ENCODE results near the gene COQ7.

Gene COQ7

DNA sequence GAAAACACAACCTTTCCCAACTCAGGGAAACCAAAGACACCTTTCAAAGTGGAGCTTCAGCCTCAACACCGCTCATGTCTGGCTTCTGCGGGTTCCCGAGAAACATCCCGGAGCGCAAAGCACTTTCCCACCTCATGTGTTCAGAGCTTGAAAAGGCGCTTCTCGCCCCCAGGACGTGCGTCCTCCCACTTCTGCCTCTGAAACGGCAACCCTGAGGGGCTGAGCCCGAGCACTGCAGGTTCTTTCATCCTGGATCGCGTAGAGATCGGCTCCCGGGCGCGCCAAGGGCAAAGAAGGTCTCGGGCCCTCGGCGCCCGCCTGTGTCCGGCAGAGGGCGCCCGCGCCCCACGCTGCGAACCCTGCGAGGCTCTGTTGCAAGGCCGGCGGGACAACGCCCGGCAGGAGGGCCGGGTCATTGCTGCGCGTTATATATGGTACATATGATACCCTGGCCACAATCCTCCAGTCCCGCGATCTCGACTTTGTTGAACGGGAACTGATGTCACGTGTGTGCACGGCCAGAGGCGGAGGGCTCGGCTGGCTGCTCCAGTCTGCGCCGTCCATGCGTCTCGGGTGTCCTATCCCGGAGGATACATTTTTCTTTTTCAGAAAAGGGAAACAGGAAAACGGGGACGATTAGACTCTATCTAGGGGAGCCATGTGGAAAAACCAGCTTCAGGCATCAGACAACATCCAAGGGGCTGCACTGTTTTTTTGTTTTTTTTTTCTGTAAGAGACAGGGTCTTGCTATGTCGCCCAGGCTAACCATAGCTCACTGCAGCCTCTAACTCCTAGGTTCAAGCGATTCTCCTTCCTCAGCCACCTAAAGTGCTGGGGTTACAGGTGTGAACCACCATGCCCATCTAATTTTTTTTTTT, 19.1 kb downstream of the COQ7 start:
- peak; percentile 72 for DNase-seq

- DNase-seq, result no peak
Observed at GRCh38 chr16:19088341-19088916, 21.0 kb downstream of the COQ7 start.

DNA sequence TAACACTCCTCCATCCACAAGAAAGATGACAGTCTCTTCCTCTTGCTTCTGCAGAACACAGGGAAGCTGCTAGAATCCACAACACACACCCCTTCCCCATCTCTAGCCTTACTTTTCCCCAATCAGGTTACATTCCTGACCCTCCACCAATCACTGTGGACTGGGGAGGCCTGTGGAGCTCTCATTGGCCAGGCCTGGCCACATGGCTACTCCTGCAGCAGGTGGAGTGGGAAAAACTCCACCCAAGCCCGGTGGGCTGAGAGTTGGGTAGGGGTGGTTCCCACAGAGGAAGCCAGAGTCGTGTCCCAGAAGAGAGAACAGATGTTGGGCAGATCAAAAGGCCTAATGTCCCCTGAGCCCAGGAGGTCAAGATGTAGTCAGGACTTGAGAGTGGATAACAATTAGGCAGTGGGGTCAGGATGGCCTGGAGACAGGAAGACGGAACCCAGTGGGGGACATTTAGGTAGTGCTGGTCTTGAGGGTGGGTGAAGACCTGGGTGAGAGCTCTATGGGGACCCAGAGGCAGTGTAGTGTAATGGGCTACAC, 22.1 kb downstream of the COQ7 start:
- no peak for DNase-seq

DNA sequence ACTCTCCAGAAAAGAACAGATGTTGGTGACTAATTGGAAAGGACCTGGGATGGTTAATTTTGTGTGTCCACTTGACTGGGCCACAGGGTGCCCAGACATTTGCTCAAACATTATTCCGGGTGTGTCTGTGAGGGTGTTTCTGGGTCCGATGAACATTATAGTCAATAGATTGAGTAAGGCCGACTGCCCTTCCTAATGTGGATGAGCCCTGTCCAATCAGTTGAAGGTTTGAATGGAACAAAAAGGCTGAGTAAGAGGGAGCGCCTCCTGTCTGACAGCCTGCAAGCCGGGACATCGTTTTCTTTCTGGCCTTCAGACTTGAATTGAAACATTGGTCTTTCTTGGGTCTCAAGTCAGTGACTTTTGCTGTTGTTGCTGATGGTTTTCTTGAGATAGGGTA, 23.5 kb downstream of the COQ7 start:
- no peak for DNase-seq

- DNase-seq, result no peak
Observed at GRCh38 chr16:19092653-19093410, 25.4 kb downstream of the COQ7 start.

- DNase-seq, result no peak
Observed at GRCh38 chr16:19093631-19094541, 26.5 kb downstream of the COQ7 start.

GRCh38 chr16:19094542-19095365, 27.3 kb downstream of the COQ7 start:
- DNase-seq, result no peak

DNA sequence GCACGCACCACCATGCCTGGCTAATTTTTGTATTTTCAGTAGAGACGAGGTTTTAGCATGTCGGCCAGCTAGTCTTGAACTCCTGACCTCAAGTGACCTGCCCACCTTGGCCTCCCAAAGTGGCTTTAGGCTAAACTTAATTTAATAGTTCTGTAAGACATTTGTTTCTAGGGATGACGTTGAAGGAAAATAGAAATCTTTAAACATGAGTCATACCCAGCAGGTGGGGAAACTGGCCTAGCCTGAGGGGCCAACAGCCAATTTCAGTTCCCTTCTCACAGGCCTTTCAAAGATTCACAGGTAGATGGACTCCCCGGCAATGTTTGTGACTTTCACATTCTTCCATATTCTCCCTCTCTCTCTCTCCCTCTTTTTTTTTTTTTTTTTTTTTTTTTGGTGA, 28.2 kb downstream of the COQ7 start:
- DNase-seq, result peak; percentile 49

- DNase-seq, result no peak
Observed at GRCh38 chr16:19098173-19098572, 30.8 kb downstream of the COQ7 start.

DNA sequence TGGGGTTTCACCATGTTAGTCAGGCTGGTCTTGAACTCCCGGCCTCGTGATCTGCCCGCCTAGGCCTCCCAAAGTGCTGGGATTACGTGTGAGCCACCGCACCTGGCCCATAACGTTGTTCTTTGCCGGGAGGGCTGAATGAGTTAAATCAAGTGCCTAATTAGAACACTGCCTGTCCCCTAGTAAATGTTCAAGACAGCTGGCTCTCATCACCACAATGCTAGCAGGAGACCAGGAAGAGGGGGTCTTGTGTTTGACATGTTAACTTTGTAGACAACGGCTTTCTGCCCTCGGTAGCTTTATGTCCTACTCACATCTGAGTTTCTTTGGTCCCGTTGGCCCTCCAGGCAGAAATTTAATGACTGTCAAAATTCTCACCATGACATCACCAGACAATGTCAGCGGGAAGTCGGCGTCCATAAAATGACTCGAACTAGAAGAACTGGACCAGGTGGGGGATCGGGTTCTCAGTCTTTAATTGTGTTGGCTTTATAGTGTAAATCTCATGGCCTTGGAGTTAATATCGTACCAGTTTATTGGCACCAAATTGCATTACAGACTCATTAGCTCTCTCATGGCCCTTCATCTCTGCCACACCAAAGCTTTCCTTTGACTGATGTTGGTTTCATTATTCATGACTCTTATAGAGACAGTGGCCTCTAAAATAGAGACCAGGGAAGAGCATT, 34.9 kb downstream of the COQ7 start:
- no peak for DNase-seq

- DNase-seq, result no peak
Observed at GRCh38 chr16:19104607-19105006, 37.2 kb downstream of the COQ7 start.

GRCh38 chr16:19105131-19105530, 37.7 kb downstream of the COQ7 start:
- no peak for DNase-seq

DNA sequence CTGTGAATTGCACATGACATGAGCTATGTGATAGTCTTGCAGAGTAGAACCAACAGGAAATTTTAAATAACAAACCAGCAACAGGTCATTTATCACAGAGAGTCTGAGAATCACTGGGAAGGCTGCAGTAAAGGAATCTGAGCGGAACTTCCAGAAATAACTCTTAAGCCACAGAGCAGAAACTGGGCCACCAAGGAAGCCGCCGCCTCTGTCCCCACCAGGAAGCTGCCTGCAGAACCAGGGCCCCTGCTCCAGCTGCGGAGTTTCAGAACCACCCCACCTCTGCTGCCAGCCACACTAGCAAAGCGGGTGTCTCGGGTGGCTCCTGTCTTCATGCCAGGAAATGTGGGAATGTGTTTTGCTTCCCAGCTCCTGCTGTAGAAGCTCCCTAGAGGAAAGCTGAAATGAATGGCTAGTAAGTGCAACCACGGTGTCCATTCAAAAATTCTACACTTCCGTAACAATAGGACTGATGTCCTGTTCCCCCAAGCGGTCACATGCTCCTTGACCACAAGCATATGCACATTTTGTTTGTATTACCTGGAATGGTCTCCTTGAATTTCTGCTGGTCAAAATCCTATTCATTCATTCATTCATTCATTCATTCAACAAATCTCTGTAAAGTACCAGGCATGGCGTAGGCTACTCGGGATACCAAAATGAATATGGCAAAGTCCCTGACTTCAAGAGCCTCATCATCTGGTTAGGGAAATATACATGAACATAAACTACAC, 38.6 kb downstream of the COQ7 start:
- no peak for DNase-seq

- DNase-seq, result no peak
Observed at GRCh38 chr16:19106625-19107020, 39.2 kb downstream of the COQ7 start.

DNA sequence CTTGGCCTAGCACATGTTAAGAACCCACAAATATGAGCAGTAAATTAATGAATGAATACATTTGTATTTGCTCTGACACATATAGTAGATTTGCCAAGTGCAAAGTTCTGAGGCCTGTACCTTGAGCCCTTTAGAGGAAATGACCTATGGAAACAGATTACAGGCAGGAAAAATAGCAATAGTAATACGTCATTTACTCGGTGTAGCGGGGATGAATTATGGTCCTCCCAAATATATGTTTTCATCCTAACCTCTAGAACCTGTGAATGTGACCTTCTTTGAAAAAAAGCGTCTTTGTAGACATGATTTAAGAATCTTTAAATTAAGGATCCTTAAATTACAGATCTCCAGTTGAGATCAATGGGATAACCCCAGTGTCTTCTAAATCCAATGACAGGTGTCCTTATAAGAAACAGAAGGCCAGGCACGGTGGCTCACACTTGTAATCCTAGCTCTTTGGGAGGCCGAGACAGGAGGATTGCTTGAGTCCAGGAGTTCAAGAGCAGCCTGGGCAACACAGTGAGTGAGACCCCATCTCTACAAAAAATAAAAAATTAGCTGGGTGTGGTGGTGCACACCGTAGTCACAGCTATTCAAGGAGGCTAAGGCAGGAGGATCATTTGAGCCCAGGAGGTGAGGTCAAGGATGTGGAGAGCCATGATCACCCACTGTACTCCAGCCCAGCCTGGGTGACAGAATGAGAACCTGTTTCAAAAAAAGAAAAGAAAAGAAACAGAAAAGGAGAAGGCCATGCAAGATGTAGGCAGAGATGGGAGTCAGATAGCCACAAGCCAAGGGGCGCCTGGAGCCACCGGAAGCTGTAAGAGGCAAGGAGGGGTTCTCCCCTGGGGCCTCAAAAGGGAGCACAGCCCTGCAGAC, 41.2 kb downstream of the COQ7 start:
- DNase-seq, result peak; percentile 40

GRCh38 chr16:19109288-19109664, 41.9 kb downstream of the COQ7 start:
- DNase-seq, result no peak

DNA sequence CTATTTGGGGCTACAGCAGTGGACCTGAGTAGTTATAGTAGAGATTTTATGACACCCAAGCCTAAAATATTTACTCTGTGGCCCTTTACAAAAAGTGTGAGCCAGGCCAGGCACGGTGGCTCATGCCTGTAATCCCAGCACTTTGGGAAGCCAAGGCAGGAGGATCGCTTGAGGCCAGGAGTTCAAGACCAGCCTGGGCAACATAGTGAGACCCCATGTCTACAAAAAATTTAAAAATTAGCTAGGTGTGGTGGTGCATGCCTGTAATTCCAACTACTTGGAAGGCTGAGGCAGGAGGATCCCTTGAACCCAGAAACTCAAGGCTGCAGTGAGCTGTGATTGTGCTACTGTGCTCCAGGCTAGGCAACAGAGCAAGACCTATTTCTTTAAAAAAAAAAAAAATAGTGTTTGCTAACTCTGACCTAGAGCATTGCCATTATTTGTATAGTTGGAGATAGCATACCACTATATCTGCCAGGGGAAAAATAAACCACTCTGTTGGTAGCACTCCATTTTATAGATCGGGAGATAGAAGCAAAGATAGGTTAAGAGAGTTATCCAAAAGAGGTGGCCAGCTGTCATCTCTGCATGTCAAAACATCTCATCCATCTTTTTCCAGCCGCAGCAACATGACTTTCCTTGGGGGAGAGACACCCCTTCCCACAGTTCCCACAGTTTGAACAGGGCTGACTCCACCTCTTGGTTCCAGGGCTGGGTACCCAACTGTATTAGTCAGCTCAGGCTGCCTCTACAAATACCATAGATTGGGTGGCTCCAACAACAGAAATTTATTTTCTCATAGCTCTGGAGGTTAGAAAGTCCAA, 43.3 kb downstream of the COQ7 start:
- DNase-seq, result no peak

GRCh38 chr16:19112099-19112407, 44.6 kb downstream of the COQ7 start:
- DNase-seq, result no peak
